Measurements from ENCODE around the gene UMOD. TPM values are rescaled to one million over a fixed set of nuclear protein-coding genes. Genes with fewer than 3 reads are reported as not detected.

The UMOD gene
- polyA plus RNA-seq, 3 donors = not detected

GRCh38 chr16:20382202-20382948 lies 29.9 kb upstream of the UMOD start:
- no peak for TF ChIP-seq CTCF (IDR thresholded peaks at IDR 0.05)
- Mint-ChIP-seq H3K36me3 (no peaks in the 10 kb centered on the region), H3K4me3 (no peak overlapping the region), H3K27ac (no peak overlapping the region), H3K4me1 (no peaks in the 10 kb centered on the region), H3K27me3 (ENCODE audit: low read depth in 3 of 3) (peaks cover 7 to 24% (median 8%) of the 10 kb centered on the region in 3 donors), H3K9me3 (no peaks in the 10 kb centered on the region)
- Histone ChIP-seq H3K9me3 (replicated peaks in 1 of 2; ENCODE audit: control insufficient read depth in 1 of 2, insufficient read depth in 1 of 2, low read length in 2 of 2) (no peaks in the 10 kb centered on the region), H3K4me1 (ENCODE audit: control insufficient read depth in 1 of 2, insufficient read depth in 2 of 2, low read length in 2 of 2) (no peaks in the 10 kb centered on the region), H3K79me2 (ENCODE audit: insufficient read depth, low read length) (no peaks in the 10 kb centered on the region), H2AFZ (ENCODE audit: insufficient read depth, low read depth, low read length, poor library complexity, severe bottlenecking) (no peak overlapping the region), H3K36me3 (replicated peaks in 1 of 2; ENCODE audit: control insufficient read depth in 1 of 2, insufficient read depth in 2 of 2, low read length in 2 of 2) (no peaks in the 10 kb centered on the region), H3K27ac (ENCODE audit: low read depth in 1 of 2, low read length in 2 of 2) (no peak overlapping the region), H3K4me3 (replicated peaks in 1 of 3; ENCODE audit: low read depth in 2 of 3, low read length in 3 of 3) (no peak overlapping the region), H3K4me2 (replicated peaks; ENCODE audit: extremely low read depth, low read length, poor library complexity, severe bottlenecking) (no peak overlapping the region), H3K9ac (ENCODE audit: insufficient read depth, low read length, poor library complexity, severe bottlenecking) (no peak overlapping the region), H4K20me1 (ENCODE audit: insufficient read depth, low read length) (no peaks in the 10 kb centered on the region), H3K27me3 (ENCODE audit: control insufficient read depth in 2 of 2, insufficient read depth in 2 of 2, low read length in 2 of 2) (no peaks in the 10 kb centered on the region)
- intact Hi-C loops (cut with micrococcal nuclease) = loop anchor here (10.0 kb wide), 1 partner anchor 478 kb away; no protein-coding TSS in a partner anchor
- no peak for DNase-seq
- WGBS (ENCODE audit: insufficient coverage) = 83% methylated on average over 1 of the region's 7 CpGs

DNA sequence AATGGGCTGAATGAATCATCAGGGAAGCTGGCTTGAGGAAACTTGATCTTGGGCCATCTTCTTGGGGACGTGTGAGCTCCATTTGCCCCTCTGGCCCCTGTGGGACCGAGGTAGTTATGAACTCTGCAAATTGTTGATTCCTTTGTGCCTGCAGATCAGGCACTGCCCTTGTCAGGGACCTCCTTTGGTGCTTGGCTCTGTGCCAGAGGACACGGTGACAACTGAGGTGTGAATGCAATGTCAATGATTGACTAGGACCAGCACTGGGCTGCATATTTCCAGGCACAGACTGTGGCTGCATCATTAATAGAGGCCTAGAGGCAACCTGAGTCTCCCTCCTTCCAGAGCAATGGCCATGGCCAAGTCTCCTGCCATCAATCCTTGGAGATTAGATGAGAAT lies 28.3 kb upstream of the UMOD start:
- H3K9ac ChIP-seq (ENCODE audit: insufficient read depth, low read length, poor library complexity, severe bottlenecking) = no peak overlapping the region
- TF ChIP-seq CTCF (IDR thresholded peaks at IDR 0.05) = no peak
- H4K20me1 ChIP-seq (ENCODE audit: insufficient read depth, low read length) = no peaks in the 10 kb centered on the region
- no peaks in the 10 kb centered on the region for H3K79me2 ChIP-seq (ENCODE audit: insufficient read depth, low read length)
- Mint-ChIP-seq H3K27me3 (ENCODE audit: low read depth in 3 of 3) (peaks cover 0 to 20% (median 0%) of the 10 kb centered on the region in 3 donors), H3K27ac (no peak overlapping the region), H3K9me3 (no peaks in the 10 kb centered on the region), H3K36me3 (no peaks in the 10 kb centered on the region), H3K4me3 (no peak overlapping the region), H3K4me1 (no peaks in the 10 kb centered on the region)
- no peaks in the 10 kb centered on the region for H3K27me3 ChIP-seq (ENCODE audit: control insufficient read depth in 2 of 2, insufficient read depth in 2 of 2, low read length in 2 of 2)
- no peak overlapping the region for H2AFZ ChIP-seq (ENCODE audit: insufficient read depth, low read depth, low read length, poor library complexity, severe bottlenecking)
- WGBS (ENCODE audit: insufficient coverage) = 85% methylated on average over 3 of the region's 3 CpGs
- no peak overlapping the region for H3K27ac ChIP-seq (ENCODE audit: low read depth in 1 of 2, low read length in 2 of 2)
- H3K9me3 ChIP-seq (replicated peaks in 1 of 2; ENCODE audit: control insufficient read depth in 1 of 2, insufficient read depth in 1 of 2, low read length in 2 of 2) = no peaks in the 10 kb centered on the region
- DNase-seq = no peak
- no peak overlapping the region for H3K4me3 ChIP-seq (replicated peaks in 1 of 3; ENCODE audit: low read depth in 2 of 3, low read length in 3 of 3)
- H3K4me2 ChIP-seq (replicated peaks; ENCODE audit: extremely low read depth, low read length, poor library complexity, severe bottlenecking) = no peak overlapping the region
- H3K4me1 ChIP-seq (ENCODE audit: control insufficient read depth in 1 of 2, insufficient read depth in 2 of 2, low read length in 2 of 2) = no peaks in the 10 kb centered on the region
- intact Hi-C loops (cut with micrococcal nuclease) = loop anchor here (10.0 kb wide), 1 partner anchor 476 kb away; no protein-coding TSS in a partner anchor
- H3K36me3 ChIP-seq (replicated peaks in 1 of 2; ENCODE audit: control insufficient read depth in 1 of 2, insufficient read depth in 2 of 2, low read length in 2 of 2) = no peaks in the 10 kb centered on the region
